Fibroblast of skin of left biceps (primary cell): ENCODE measurements around the gene ATP6V1C2.
"Not testable (repeated sequence)": the region's sequence is repeated elsewhere in the genome, so short reads cannot be mapped to it uniquely, and the experiment has no call there.

Source experiments
- DNase-seq, 2 experiments: peaks; one replicate each; pipeline ENCODE4 v3.0.0-alpha.2; 2013; ENCODE audit warnings: low read depth in 2 of 2

ATP6V1C2 gene

GRCh38 chr2:10813163-10814138, 92.0 kb downstream of the ATP6V1C2 start:
- not testable (repeated sequence) for DNase-seq

GRCh38 chr2:10814142-10814541, 92.7 kb downstream of the ATP6V1C2 start:
- DNase-seq: no peak

DNA sequence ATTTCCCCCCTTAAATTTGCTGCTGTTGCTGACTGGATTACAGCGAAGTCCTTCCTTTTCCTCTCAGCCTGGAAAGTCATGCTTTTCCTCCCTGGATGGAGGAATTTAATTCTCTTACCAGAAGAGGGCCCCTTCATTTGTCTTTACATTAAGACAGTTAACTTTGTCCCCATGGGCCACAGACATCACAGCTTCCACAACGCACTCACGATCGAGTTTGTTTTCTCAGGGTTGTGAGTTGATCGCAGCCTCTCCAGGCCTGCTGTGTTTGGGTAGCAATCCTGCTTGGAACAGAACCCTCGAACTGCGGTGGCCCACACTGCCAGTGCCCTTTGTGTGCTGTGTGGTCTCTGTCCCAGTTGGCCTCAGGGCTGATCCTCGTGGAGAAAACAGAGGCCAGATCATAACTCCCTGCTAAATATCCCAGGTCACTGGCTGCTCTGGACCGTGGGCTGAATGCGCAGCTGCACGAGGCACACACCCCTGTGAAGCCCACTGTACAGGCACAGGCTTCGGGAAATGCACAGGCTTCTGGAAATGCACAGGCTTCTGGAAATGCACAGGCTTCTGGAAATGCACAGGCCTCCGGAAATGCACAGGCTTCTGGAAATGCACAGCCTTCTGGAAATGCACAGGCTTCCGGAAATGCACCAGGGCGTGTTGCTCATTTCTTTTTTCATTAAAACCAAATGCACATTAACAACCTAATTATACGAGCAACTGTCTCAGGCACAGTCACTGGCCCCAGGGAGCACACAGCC, 93.3 kb downstream of the ATP6V1C2 start:
- DNase-seq: no peak

DNA sequence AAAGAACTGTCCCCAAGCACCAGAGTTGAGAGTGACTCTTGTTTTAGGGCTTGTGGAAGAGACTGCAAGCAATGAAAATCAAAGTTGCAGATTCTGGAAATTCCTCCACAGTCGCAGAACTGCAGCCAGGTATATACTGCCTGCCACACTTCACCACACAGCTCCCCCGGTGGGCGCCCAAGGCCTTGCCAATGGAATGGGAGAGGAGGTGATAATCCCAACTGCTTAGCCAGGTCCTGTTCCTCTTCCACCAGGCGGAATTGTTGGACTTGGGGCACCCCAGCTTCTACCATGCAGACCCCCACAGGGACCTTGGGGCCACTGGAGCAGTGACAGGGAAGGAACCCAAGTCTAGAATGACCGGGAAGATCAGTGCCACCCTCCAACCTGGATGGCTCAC, 96.0 kb downstream of the ATP6V1C2 start:
- no peak for DNase-seq

GRCh38 chr2:10818305-10818704, 96.9 kb downstream of the ATP6V1C2 start:
- not testable (repeated sequence) for DNase-seq

DNA sequence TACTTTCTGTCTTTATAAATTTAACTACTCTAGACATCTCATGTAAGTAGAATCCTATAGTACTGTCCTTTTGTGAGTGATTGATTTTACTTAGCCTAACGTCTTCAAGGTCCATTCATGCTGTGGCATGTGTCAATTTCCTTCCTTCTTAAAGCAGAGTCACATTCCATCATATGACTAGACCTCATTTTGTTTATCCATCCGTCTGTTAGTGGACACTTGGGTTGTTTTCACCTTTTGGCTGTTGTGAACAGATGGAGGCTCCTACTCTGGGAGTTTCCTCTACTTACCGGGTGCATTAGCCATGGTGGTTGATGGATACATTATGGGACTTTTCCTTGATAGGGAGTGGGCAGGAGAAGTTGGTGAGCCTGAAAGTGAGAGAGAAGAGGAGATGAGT, 97.6 kb downstream of the ATP6V1C2 start:
- no peak for DNase-seq

GRCh38 chr2:10819714-10820314, 98.4 kb downstream of the ATP6V1C2 start:
- DNase-seq: no peak

- DNase-seq: no peak
Measured at GRCh38 chr2:10820562-10820961, 99.1 kb downstream of the ATP6V1C2 start.

GRCh38 chr2:10820978-10821695, 99.7 kb downstream of the ATP6V1C2 start:
- no peak for DNase-seq

DNA sequence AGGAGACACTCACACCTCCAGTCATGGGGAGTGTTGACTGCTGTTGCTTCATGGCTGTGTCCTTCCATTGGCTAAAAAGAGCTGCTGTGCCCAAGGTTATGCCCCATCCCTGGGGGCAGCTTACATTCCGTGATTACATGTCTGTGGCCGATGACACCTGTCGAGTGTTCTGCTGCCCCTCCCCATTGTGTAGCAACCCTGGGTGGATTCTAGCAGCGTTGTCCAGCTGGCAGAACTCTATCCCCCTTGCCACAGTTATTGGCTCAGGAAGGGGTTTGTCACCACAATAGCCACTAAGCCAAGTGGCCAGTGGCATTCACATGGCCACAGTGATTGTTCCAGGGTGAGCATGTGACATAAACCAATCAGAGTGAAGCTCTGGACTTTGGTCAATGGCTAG, 102.8 kb downstream of the ATP6V1C2 start:
- no peak for DNase-seq

DNA sequence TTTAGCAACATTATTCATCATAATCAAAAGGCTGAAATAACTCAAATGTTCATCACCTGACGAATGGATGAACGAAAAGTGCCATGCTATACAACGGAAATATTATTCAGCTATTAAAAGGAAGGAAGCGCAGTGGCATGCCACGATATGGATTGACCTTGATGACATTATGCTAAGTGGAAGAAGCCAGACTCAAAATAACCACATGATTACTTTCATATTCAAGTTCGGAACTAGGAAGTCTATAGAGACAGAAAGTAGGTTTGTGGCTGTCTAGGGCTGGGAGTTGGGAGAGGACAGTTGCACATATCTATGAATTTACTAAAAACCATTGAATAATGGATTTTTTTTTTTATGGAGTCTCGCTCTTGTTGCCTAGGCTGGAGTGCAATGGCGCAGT, 104.6 kb downstream of the ATP6V1C2 start:
- DNase-seq: no peak

DNA sequence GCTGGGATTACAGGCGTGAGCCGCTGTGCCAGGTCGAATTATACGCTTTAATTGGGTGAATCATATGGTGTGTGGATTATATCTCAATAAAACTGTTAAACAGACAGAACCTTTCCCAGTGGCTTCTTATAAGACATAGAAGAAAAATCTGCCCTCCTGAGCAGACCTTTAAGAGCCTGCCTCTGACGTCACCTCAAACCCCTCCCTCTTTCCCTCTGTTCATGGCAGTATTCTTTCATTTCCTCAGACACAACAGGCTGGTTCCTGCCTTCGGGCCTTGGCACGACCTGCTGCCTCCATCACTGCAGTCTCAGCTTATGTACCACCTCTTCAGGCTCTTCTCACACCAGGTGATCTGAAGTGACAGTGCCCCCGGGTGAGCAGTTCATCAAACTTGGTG, 105.2 kb downstream of the ATP6V1C2 start:
- no peak for DNase-seq

- DNase-seq: no peak
Measured at GRCh38 chr2:10828346-10828745, 106.9 kb downstream of the ATP6V1C2 start.

DNA sequence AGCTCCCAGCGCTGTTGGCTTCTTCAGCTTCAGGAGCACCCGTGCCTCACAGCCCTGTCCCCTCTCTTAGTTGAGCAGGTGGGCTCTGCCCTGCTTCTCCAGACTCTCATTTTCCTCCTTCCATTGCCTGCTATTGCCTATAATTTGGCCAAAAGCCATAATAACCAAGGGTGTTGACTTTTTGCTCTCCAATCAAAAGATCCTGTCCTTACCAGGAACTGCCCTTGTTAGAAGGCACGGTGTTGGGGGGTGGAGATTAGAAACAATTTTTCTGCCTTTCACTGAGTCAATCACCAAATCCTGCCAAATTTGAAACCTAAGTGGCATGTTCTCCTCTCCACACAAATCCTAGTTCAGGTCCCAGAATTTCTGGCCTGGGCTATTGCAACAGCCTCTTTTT, 107.9 kb downstream of the ATP6V1C2 start:
- no peak for DNase-seq

- DNase-seq: no peak
Measured at GRCh38 chr2:10830203-10830602, 108.8 kb downstream of the ATP6V1C2 start.

GRCh38 chr2:10830641-10831399, 109.4 kb downstream of the ATP6V1C2 start:
- no peak for DNase-seq

- no peak for DNase-seq
Measured at GRCh38 chr2:10831400-10831985, 110.1 kb downstream of the ATP6V1C2 start.

DNA sequence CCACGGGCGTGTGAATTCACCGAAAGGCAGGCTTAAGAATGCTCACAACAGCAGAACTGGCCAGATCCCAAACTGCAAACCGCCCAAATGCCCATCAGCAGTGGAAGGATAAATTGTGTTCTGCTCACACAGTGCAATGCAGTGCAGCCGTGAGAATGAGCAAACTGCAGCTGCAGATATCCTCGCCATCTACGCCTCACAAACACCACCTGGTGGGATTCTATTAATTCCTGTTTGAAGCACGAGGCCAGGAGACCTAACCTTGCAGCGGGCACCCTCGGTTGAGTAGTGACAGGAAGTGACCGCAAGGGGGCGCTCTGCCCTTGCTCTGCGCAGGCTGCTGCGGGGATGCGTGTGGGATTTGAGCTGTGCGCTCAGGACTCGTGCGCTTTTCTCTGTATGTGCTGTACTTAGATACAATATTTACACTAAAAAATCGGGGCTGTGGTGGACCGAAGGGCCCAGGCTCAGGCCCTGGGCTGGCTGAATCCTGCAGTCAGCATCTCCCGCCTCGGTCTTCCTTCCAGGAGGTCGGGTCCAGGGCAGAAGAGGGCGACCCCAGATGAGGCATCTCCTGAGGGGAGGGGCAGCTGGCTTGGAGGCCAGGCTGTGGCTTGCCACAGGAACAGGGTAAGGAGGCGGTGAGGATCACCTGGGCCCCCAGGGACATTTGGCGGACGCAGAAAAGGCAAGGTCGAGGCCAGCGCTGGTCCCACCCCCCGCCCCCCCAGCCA, 110.9 kb downstream of the ATP6V1C2 start:
- DNase-seq: peak; percentile 20 to 26

DNA sequence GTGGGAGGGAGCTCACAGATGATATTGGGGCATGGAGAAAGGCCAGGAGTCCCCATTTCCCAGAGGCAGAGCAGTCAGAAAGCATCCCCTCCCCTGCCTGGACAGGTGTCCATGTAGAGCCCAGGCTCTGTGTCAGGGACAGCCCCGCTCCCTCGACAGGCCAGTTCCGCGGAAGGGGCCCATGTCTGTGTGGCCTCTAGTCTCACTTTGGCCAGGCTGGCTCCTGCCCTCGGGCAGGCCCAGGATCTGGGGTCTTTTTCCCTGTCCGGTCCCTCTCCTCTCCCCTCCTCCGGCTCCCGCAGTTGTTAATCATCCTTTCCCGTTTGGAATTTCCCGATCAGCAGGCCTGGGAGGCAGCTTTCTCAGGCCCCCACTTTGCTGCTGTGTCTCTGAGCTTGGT, 111.6 kb downstream of the ATP6V1C2 start:
- DNase-seq: no peak
